Keratinocyte (primary cell): ENCODE data around the gene MLXIP.

Experiments used
- EZH2 ChIP-seq: IDR thresholded peaks from one replicate; pipeline ENCODE4 v1.6.1; 2012; ENCODE audit warnings: inconsistent platforms, mild to moderate bottlenecking, low read length, moderate library complexity
- TF ChIP-seq, protein P1 (sequence below), 3 experiments: IDR thresholded peaks in 1 of 3; conservative IDR thresholded peaks in 1 of 3; optimal IDR thresholded peaks in 1 of 3; 2 replicates in 2 of 3; 3 replicates in 1 of 3; pipeline versions ENCODE3 to v1.5.1; 2011; ENCODE audit warnings: low read length in 3 of 3, mild to moderate bottlenecking in 3 of 3, moderate library complexity in 2 of 3, control low read depth in 1 of 3, inconsistent platforms in 1 of 3; ENCODE audit not compliant: insufficient read depth in 2 of 3; ENCODE audit errors: extremely low read depth in 1 of 3

DNA sequence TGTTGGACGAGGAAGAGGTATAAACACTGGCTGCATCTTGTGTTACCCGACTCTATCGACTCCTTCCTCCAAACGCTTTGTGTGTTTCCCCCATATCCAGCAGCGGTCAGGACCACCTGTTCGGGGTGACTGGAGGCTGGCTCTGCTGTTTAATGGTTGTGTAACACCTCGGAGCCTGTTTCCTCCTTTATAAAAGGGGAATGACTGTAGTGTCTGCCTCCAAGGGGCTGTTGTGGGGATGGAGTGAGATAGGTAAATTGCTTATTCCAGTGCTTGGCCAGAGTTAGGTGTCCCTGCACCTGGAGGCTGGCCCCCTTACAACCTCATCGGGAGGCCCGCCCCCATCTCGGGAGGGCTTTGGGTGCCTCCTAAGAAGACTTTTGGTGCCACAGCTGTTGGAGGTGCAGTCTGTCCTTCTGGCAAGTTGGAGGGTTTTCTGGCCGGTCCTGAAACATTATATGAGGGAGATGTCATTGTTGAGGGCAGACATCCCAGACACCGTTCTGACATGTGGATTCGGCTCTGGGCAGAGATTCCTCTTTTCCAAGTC is 1.1 kb downstream of the MLXIP start:
- TF ChIP-seq, protein P1, sequence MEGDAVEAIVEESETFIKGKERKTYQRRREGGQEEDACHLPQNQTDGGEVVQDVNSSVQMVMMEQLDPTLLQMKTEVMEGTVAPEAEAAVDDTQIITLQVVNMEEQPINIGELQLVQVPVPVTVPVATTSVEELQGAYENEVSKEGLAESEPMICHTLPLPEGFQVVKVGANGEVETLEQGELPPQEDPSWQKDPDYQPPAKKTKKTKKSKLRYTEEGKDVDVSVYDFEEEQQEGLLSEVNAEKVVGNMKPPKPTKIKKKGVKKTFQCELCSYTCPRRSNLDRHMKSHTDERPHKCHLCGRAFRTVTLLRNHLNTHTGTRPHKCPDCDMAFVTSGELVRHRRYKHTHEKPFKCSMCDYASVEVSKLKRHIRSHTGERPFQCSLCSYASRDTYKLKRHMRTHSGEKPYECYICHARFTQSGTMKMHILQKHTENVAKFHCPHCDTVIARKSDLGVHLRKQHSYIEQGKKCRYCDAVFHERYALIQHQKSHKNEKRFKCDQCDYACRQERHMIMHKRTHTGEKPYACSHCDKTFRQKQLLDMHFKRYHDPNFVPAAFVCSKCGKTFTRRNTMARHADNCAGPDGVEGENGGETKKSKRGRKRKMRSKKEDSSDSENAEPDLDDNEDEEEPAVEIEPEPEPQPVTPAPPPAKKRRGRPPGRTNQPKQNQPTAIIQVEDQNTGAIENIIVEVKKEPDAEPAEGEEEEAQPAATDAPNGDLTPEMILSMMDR (optimal IDR thresholded peaks at IDR 0.05 in 1 of 3, IDR thresholded peaks at IDR 0.05 in 1 of 3, conservative IDR thresholded peaks at IDR 0.05 in 1 of 3; ENCODE audit: extremely low read depth in 1 of 3, insufficient read depth in 2 of 3, low read length in 3 of 3), result no peak
- no peak for TF ChIP-seq EZH2
